Neuronal stem cell (in vitro differentiated cells): ENCODE results near the gene PLEKHH3.

Experiments used
- DNase-seq: peaks from one replicate; pipeline ENCODE4 v3.0.0-alpha.2; 2013; ENCODE audit warnings: low spot score
- H2AFZ ChIP-seq: one replicate; pipeline ENCODE4 v1.6.1; 2013; ENCODE audit warnings: mild to moderate bottlenecking, low read length, inconsistent platforms
- H2AK5ac ChIP-seq: 2 replicates; pipeline ENCODE4 v1.6.1; 2013; ENCODE audit warnings: low read depth, mild to moderate bottlenecking, inconsistent platforms, low read length, moderate library complexity, mixed read lengths
- H2BK120ac ChIP-seq: 2 replicates; pipeline ENCODE4 v1.6.1; 2013; ENCODE audit warnings: low read depth, mild to moderate bottlenecking, inconsistent platforms, low read length, moderate library complexity, mixed read lengths
- H2BK12ac ChIP-seq: one replicate; pipeline ENCODE4 v1.6.1; 2013; ENCODE audit warnings: low read length, inconsistent platforms
- H2BK15ac ChIP-seq: 2 replicates; pipeline ENCODE4 v1.6.1; 2013; ENCODE audit warnings: mild to moderate bottlenecking, low read length, inconsistent platforms, mixed read lengths
- H2BK5ac ChIP-seq: one replicate; pipeline ENCODE4 v1.6.1; 2013; ENCODE audit warnings: inconsistent platforms, mild to moderate bottlenecking, low read length, moderate library complexity
- H3K14ac ChIP-seq: one replicate; pipeline ENCODE4 v1.6.1; 2013; ENCODE audit warnings: low read length, inconsistent platforms
- H3K18ac ChIP-seq: 2 replicates; pipeline ENCODE4 v1.6.1; 2013; ENCODE audit warnings: low read length, inconsistent platforms
- H3K23ac ChIP-seq: 2 replicates; pipeline ENCODE4 v1.6.1; 2013; ENCODE audit warnings: low read depth, mild to moderate bottlenecking, mixed read lengths, low read length, inconsistent platforms; ENCODE audit not compliant: poor library complexity
- H3K27ac ChIP-seq: replicated peaks from 3 replicates; pipeline ENCODE4 v1.5.1; 2013; ENCODE audit warnings: low read length, inconsistent platforms
- H3K27me3 ChIP-seq, 3 experiments: 2 replicates each; pipeline ENCODE4 v1.6.1; 2013; ENCODE audit warnings: low read length in 3 of 3, mild to moderate bottlenecking in 2 of 3, inconsistent platforms in 1 of 3, low read depth in 1 of 3, mixed read lengths in 1 of 3, moderate library complexity in 1 of 3; ENCODE audit not compliant: control insufficient read depth in 3 of 3, insufficient read depth in 3 of 3
- H3K36me3 ChIP-seq, 2 donors: replicated peaks in 1 of 2; 2 replicates each; pipeline ENCODE4 v1.6.1; 2013; ENCODE audit warnings: low read length in 2 of 2; ENCODE audit not compliant: control insufficient read depth in 2 of 2, insufficient read depth in 2 of 2
- H3K4ac ChIP-seq: 2 replicates; pipeline ENCODE4 v1.6.1; 2013; ENCODE audit warnings: inconsistent platforms, mild to moderate bottlenecking, low read length, moderate library complexity
- H3K4me1 ChIP-seq, 2 donors: 1 replicate in 1 of 2; 2 replicates in 1 of 2; pipeline ENCODE4 v1.6.1; 2013; ENCODE audit warnings: low read length in 2 of 2, low read depth in 1 of 2; ENCODE audit not compliant: control insufficient read depth in 2 of 2, insufficient read depth in 1 of 2
- H3K4me2 ChIP-seq: one replicate; pipeline ENCODE4 v1.6.1; 2013; ENCODE audit warnings: mild to moderate bottlenecking, low read length, inconsistent platforms; ENCODE audit not compliant: insufficient read depth, poor library complexity, severe bottlenecking
- H3K4me3 ChIP-seq, 2 donors: 2 replicates each; pipeline ENCODE4 v1.5.1; 2013; ENCODE audit warnings: low read length in 2 of 2, mild to moderate bottlenecking in 2 of 2, inconsistent platforms in 1 of 2, moderate library complexity in 1 of 2
- H3K79me1 ChIP-seq: one replicate; pipeline ENCODE4 v1.6.1; 2013; ENCODE audit warnings: low read depth, mild to moderate bottlenecking, inconsistent platforms, low read length, moderate library complexity
- H3K9ac ChIP-seq: one replicate; pipeline ENCODE4 v1.6.1; 2013; ENCODE audit warnings: mild to moderate bottlenecking, low read depth, low read length, inconsistent platforms; ENCODE audit not compliant: poor library complexity
- H3K9me3 ChIP-seq, 2 donors: replicated peaks in 1 of 2; 2 replicates each; pipeline versions ENCODE3 to v1.6.1; 2013; ENCODE audit warnings: low read length in 2 of 2, mild to moderate bottlenecking in 2 of 2, inconsistent platforms in 1 of 2, low read depth in 1 of 2, mixed read lengths in 1 of 2, moderate library complexity in 1 of 2; ENCODE audit not compliant: control insufficient read depth in 2 of 2, insufficient read depth in 1 of 2
- H4K8ac ChIP-seq: one replicate; pipeline ENCODE4 v1.6.1; 2013; ENCODE audit warnings: low read depth, mild to moderate bottlenecking, inconsistent platforms, low read length, moderate library complexity
- H4K91ac ChIP-seq: one replicate; pipeline ENCODE4 v1.6.1; 2013; ENCODE audit warnings: low read length, low read depth, mild to moderate bottlenecking, inconsistent platforms; ENCODE audit not compliant: poor library complexity
- WGBS, 2 donors: extraction: QIAGEN DNeasy Blood & Tissue Kit; methylation state at CpG; one replicate each; pipeline ENCODE4 v1.1.7; 2013; ENCODE audit warnings: missing lambda C conversion rate in 2 of 2, mixed read lengths in 1 of 2; ENCODE audit not compliant: insufficient read length in 2 of 2, insufficient replicate concordance in 1 of 2; ENCODE audit errors: extremely low coverage in 2 of 2; 5-methylcytosine and 5-hydroxymethylcytosine counted together

The PLEKHH3 gene

DNA sequence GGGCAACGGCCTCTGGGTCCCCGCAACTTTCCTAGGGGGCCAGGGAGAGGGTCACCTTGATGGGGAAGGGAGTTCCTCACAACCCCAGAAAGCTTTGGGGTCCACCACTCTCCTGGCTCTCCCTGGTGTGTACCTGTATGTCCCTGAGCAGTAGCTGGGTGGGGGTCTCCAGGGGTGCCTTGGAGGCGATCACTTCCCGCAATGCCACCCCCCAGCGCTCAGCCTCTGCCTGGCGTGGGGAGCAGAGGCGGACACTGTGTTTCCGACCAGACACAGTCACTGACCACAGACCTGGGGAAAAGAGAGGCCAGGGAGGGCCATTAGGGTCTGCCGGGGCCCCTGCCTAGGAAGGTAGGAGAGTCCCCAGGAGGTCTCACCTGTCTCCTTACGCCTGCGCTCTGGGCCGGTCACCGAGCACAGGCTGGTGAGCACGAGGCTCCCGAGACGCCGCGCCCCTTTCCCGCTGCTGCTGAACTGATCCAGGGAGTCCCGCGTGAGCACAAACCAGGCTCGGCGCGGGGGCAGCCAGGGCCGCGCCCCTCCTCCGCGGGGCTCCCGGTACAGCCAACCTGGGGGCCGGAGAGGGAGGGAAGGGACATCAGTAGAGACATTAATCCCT, 3.4 kb downstream of the PLEKHH3 start:
- Histone ChIP-seq H3K23ac (no peak overlapping the region), H3K4me1 (peaks cover 17 to 39% of the 10 kb centered on the region in 2 donors), H3K9me3 (peaks cover 0 to 2% of the 10 kb centered on the region in 2 donors), H3K36me3 (peaks cover 4 to 51% of the 10 kb centered on the region in 2 donors), H3K9ac (no peak overlapping the region), H3K18ac (peak overlapping the region; percentile 83), H3K27me3 (peaks cover 0 to 58% (median 10%) of the 10 kb centered on the region in 3 experiments), H2BK12ac (no peak overlapping the region), H2BK15ac (no peak overlapping the region), H3K4me3 (no peak overlapping the region), H2BK5ac (peak overlapping the region; percentile 66), H3K79me1 (peaks cover 19% of the 10 kb centered on the region), H2BK120ac (no peak overlapping the region), H3K14ac (peak overlapping the region; percentile 3), H4K8ac (no peak overlapping the region), H3K4ac (no peak overlapping the region), H3K4me2 (peak overlapping the region; percentile 18), H2AK5ac (peak overlapping the region; percentile 84), H3K27ac (no peak overlapping the region), H4K91ac (no peak overlapping the region), H2AFZ (no peak overlapping the region)
- DNase-seq = no peak
- no CpG with 5 or more reads among the region's 30 CpGs for WGBS, 2 donors

DNA sequence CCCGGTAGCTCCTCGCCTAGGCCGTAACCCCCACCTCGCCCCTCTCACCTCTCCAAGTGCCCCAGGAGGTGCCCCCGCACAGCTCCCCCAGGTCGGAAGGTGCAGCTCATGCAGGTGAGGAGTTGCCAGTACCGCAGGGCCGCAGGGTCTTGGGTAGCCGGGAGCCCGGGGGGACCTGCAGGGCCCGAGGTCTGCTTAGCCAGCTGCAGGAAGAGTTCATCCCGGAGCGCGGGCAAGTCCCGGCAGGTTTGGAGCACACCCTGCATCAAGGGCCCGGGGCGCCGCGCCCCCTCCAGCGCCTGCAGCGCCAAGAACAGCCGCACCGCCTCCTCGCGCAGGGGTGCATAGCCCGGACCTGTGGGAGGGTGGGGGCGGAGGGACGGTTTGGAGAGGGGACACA, 4.8 kb downstream of the PLEKHH3 start:
- no peak overlapping the region for H3K4me2 ChIP-seq
- H4K8ac ChIP-seq = no peak overlapping the region
- no peak overlapping the region for H4K91ac ChIP-seq
- H3K4me3 ChIP-seq = no peak overlapping the region
- peak overlapping the region; percentile 37 for H3K4ac ChIP-seq
- H3K27me3 ChIP-seq = peaks cover 0 to 58% (median 10%) of the 10 kb centered on the region in 3 experiments
- peak overlapping the region; percentile 55 for H3K23ac ChIP-seq
- no peak overlapping the region for H2AK5ac ChIP-seq
- H3K27ac ChIP-seq = no peak overlapping the region
- peak overlapping the region; percentile 38 for H3K14ac ChIP-seq
- peaks cover 7 to 63% of the 10 kb centered on the region in 2 donors for H3K36me3 ChIP-seq
- no peak overlapping the region for H2BK120ac ChIP-seq
- H3K4me1 ChIP-seq = peaks cover 12 to 38% of the 10 kb centered on the region in 2 donors
- no peak overlapping the region for H2AFZ ChIP-seq
- H3K9ac ChIP-seq = no peak overlapping the region
- H3K9me3 ChIP-seq = peaks cover 0 to 2% of the 10 kb centered on the region in 2 donors
- no peak overlapping the region for H2BK5ac ChIP-seq
- H3K18ac ChIP-seq = peak overlapping the region; percentile 48
- H2BK12ac ChIP-seq = no peak overlapping the region
- no CpG with 5 or more reads among the region's 28 CpGs for WGBS, 2 donors
- peaks cover 19% of the 10 kb centered on the region for H3K79me1 ChIP-seq
- no peak for DNase-seq
- no peak overlapping the region for H2BK15ac ChIP-seq

DNA sequence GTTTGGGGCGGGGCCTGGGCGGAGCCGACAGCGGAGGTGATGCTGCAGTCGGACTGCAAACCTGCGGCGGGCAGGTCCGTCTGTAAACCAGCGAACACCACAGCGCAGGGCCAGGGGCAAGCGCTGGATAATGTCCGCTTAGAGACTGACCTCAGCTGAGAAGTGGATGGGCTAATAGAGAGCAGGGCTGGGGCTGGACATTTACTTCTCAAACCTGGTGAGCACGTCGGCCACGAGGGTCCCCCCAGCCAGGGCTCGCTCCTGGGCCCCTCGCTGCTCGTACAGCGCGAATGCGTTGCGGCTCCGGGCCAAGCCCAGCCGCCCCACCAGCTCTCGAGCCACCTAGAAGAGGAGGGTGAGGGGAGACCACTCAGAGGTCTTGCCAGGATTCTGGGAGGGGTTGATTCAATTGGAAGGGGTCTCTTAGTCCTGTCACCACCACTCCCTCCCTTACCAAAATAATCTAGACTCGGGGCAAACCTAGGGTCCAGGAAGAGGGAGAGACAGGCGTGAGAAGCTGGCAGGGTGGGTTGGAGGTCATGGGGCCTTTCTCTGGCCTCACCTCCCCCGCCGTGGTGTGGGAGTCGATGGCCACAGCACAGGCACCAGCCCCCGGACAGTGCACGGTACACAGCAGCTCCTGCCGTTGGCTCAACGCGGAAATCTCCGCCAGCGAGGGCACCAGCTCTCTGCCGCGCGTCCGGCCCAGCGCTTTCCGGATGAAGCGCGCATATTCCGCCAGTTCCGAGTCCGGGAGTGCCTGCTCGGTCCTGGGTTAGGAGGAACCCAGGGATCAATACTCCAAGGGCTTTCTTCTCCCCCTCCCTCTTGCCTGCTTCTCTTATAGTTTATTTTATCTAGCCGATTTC, 5.8 kb downstream of the PLEKHH3 start:
- Histone ChIP-seq H3K27me3 (peaks cover 0 to 54% (median 10%) of the 10 kb centered on the region in 3 experiments), H3K14ac (no peak overlapping the region), H2BK120ac (peak overlapping the region; percentile 81), H4K91ac (no peak overlapping the region), H3K18ac (peak overlapping the region; percentile 64), H2BK12ac (peak overlapping the region; percentile 84), H3K23ac (peak overlapping the region; percentile 73), H2BK15ac (peak overlapping the region; percentile 81), H3K4me2 (peak overlapping the region; percentile 93), H2AFZ (no peak overlapping the region), H3K9me3 (peaks cover 0 to 2% of the 10 kb centered on the region in 2 donors), H2BK5ac (no peak overlapping the region), H4K8ac (no peak overlapping the region), H3K9ac (peak overlapping the region; percentile 81), H3K4ac (no peak overlapping the region), H3K36me3 (peaks cover 13 to 72% of the 10 kb centered on the region in 2 donors), H3K27ac (no peak overlapping the region), H3K4me3 (no peak overlapping the region), H3K4me1 (peaks cover 12 to 38% of the 10 kb centered on the region in 2 donors), H3K79me1 (peaks cover 15% of the 10 kb centered on the region), H2AK5ac (peak overlapping the region; percentile 84)
- no CpG with 5 or more reads among the region's 50 CpGs for WGBS, 2 donors
- DNase-seq = no peak
